SIG-M5 (cell line): ENCODE measurements around the gene NCBP2L.

Source experiments
- DNase-seq: peaks from one replicate; lab custom pipeline; 2025; lab: John Stamatoyannopoulos, UW

NCBP2L gene

GRCh38 chrX:107777536-107777832, at the start of gene NCBP2L:
Gene NCBP2L, plus strand, starts transcription at chrX:107777733. Its CDS starts 16,488 bp downstream, at chrX:107794221.
- no peak for DNase-seq

GRCh38 chrX:107728371-107729099, 49.0 kb upstream of the NCBP2L start:
- DNase-seq: no peak

GRCh38 chrX:107729558-107730297, 47.8 kb upstream of the NCBP2L start:
- DNase-seq: no peak

- DNase-seq: no peak
These were observed 47.3 kb upstream of the NCBP2L start for GRCh38 chrX:107730298-107730655.

- DNase-seq: no peak
These were observed 46.4 kb upstream of the NCBP2L start for GRCh38 chrX:107730991-107731766.

GRCh38 chrX:107731831-107732502, 45.6 kb upstream of the NCBP2L start:
- no peak for DNase-seq

GRCh38 chrX:107733686-107734085, 43.8 kb upstream of the NCBP2L start:
- DNase-seq: no peak

- no peak for DNase-seq
These were observed 42.9 kb upstream of the NCBP2L start for GRCh38 chrX:107734646-107735045.

GRCh38 chrX:107736781-107737531, 40.6 kb upstream of the NCBP2L start:
- DNase-seq: no peak

- no peak for DNase-seq
These were observed 39.3 kb upstream of the NCBP2L start for GRCh38 chrX:107738272-107738671.

- no peak for DNase-seq
These were observed 38.8 kb upstream of the NCBP2L start for GRCh38 chrX:107738768-107739167.

GRCh38 chrX:107739541-107739940, 38.0 kb upstream of the NCBP2L start:
- DNase-seq: no peak

- DNase-seq: no peak
These were observed 36.1 kb upstream of the NCBP2L start for GRCh38 chrX:107741404-107741790.

- DNase-seq: no peak
These were observed 34.8 kb upstream of the NCBP2L start for GRCh38 chrX:107742700-107743191.

GRCh38 chrX:107743995-107744394, 33.5 kb upstream of the NCBP2L start:
- no peak for DNase-seq

- no peak for DNase-seq
These were observed 32.7 kb upstream of the NCBP2L start for GRCh38 chrX:107744868-107745267.

- no peak for DNase-seq
These were observed 29.9 kb upstream of the NCBP2L start for GRCh38 chrX:107747596-107748161.

GRCh38 chrX:107748506-107748905, 29.0 kb upstream of the NCBP2L start:
- DNase-seq: no peak

- DNase-seq: no peak
These were observed 27.3 kb upstream of the NCBP2L start for GRCh38 chrX:107750263-107750662.

GRCh38 chrX:107750861-107751445, 26.6 kb upstream of the NCBP2L start:
- DNase-seq: no peak

GRCh38 chrX:107752043-107752442, 25.5 kb upstream of the NCBP2L start:
- DNase-seq: no peak
